ENCODE results near the gene GP9. TPM values are rescaled to one million over a fixed set of nuclear protein-coding genes. Genes with fewer than 3 reads are reported as not detected.

Gene GP9
- total and polyA plus RNA-seq, 7 donors: 0.04 to 0.21 (median 0.09) TPM; not detected in 4

- ATAC-seq (no peak), DNase-seq (no peak)
- Histone ChIP-seq H3K36me3 (ENCODE audit: insufficient read depth in 1 of 2, low read depth in 1 of 2) (no peaks in the 10 kb centered on the region), H3K9me3 (no peaks in the 10 kb centered on the region), H3K4me1 (no peaks in the 10 kb centered on the region), H3K4me3 (no peak overlapping the region), H3K27ac (no peak overlapping the region), H3K27me3 (ENCODE audit: insufficient read depth in 3 of 3, low read length in 2 of 3) (peaks cover 0 to 9% (median 0%) of the 10 kb centered on the region in 3 donors)
- intact Hi-C loops (cut with DNase I): no loop called here
- TF ChIP-seq, protein P1, sequence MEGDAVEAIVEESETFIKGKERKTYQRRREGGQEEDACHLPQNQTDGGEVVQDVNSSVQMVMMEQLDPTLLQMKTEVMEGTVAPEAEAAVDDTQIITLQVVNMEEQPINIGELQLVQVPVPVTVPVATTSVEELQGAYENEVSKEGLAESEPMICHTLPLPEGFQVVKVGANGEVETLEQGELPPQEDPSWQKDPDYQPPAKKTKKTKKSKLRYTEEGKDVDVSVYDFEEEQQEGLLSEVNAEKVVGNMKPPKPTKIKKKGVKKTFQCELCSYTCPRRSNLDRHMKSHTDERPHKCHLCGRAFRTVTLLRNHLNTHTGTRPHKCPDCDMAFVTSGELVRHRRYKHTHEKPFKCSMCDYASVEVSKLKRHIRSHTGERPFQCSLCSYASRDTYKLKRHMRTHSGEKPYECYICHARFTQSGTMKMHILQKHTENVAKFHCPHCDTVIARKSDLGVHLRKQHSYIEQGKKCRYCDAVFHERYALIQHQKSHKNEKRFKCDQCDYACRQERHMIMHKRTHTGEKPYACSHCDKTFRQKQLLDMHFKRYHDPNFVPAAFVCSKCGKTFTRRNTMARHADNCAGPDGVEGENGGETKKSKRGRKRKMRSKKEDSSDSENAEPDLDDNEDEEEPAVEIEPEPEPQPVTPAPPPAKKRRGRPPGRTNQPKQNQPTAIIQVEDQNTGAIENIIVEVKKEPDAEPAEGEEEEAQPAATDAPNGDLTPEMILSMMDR (IDR thresholded peaks at IDR 0.05): no peak
- WGBS, 3 donors: 2 to 50% (median 3%) methylated on average over 2 of the region's 2 CpGs
Observed at GRCh38 chr3:129037093-129037419, 23.5 kb upstream of the GP9 start.

- Histone ChIP-seq H3K4me3 (no peak overlapping the region), H3K9me3 (no peaks in the 10 kb centered on the region), H3K27ac (no peak overlapping the region), H3K4me1 (no peaks in the 10 kb centered on the region), H3K36me3 (ENCODE audit: insufficient read depth in 1 of 2, low read depth in 1 of 2) (no peaks in the 10 kb centered on the region), H3K27me3 (ENCODE audit: insufficient read depth in 3 of 3, low read length in 2 of 3) (peaks cover 0 to 9% (median 0%) of the 10 kb centered on the region in 3 donors)
- ATAC-seq: no peak
- TF ChIP-seq, protein P1 (IDR thresholded peaks at IDR 0.05): no peak
- 80 to 90% (median 83%) methylated on average over 10 of the region's 10 CpGs for WGBS, 3 donors
- no peak for DNase-seq
- intact Hi-C loops (cut with DNase I): no loop called here
Observed at GRCh38 chr3:129038121-129038855, 22.3 kb upstream of the GP9 start.

GRCh38 chr3:129039271-129040038 lies 21.1 kb upstream of the GP9 start:
- H3K4me3 ChIP-seq: no peak overlapping the region
- H3K4me1 ChIP-seq: no peaks in the 10 kb centered on the region
- peaks cover 0 to 14% (median 0%) of the 10 kb centered on the region in 3 donors for H3K27me3 ChIP-seq (ENCODE audit: insufficient read depth in 3 of 3, low read length in 2 of 3)
- H3K36me3 ChIP-seq (ENCODE audit: insufficient read depth in 1 of 2, low read depth in 1 of 2): no peaks in the 10 kb centered on the region
- no peak for ATAC-seq
- TF ChIP-seq, protein P1 (IDR thresholded peaks at IDR 0.05): no peak
- 57 to 65% (median 58%) methylated on average over 12 to 14 of the region's 14 CpGs for WGBS, 3 donors
- H3K9me3 ChIP-seq: no peaks in the 10 kb centered on the region
- intact Hi-C loops (cut with DNase I): no loop called here
- DNase-seq: no peak
- no peak overlapping the region for H3K27ac ChIP-seq

DNA sequence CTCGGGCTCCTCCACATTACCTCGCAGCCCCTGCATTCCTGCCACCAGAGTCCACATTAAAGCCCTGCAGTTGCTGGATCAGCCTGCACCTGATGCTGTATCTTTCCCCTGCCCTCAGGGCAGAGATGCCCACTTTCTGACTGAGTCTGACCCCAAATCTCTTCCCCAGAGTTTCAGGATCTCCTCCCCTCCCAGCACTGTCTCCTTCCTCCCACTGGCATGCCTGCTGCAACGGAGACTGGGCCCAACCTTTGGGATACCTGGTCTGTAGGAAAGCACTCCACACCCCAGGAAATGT lies 20.6 kb upstream of the GP9 start:
- Histone ChIP-seq H3K36me3 (ENCODE audit: insufficient read depth in 1 of 2, low read depth in 1 of 2) (no peaks in the 10 kb centered on the region), H3K27me3 (ENCODE audit: insufficient read depth in 3 of 3, low read length in 2 of 3) (peaks cover 0 to 17% (median 0%) of the 10 kb centered on the region in 3 donors), H3K4me3 (no peak overlapping the region), H3K4me1 (no peaks in the 10 kb centered on the region), H3K9me3 (no peaks in the 10 kb centered on the region), H3K27ac (no peak overlapping the region)
- no peak for ATAC-seq
- TF ChIP-seq, protein P1 (IDR thresholded peaks at IDR 0.05): no peak
- WGBS, 3 donors: 42 to 58% (median 55%) methylated on average over 3 of the region's 3 CpGs
- intact Hi-C loops (cut with DNase I): no loop called here
- DNase-seq: no peak

Measured in psoas muscle (tissue), 8 donors.